ENCODE data around the gene G6PD. TPM values are rescaled to one million over a fixed set of nuclear protein-coding genes. Genes with fewer than 3 reads are reported as not detected.

The G6PD gene
- total and polyA plus RNA-seq, 2 of the 4 experiments (the other 2 are of a cell fraction) = 77.1 to 213 TPM

- no peak overlapping the region for H2BK15ac ChIP-seq (ENCODE audit: low read depth, low read length)
- TF ChIP-seq RAD21 (IDR thresholded peaks at IDR 0.05; ENCODE audit: low read length) = no peak
- TF ChIP-seq CEBPB (IDR thresholded peaks at IDR 0.05; ENCODE audit: low read depth, low read length) = no peak
- no peak for TF ChIP-seq SMC3 (IDR thresholded peaks at IDR 0.05; ENCODE audit: low read depth, low read length)
- no peak for TF ChIP-seq FOS (IDR thresholded peaks at IDR 0.05; ENCODE audit: low read depth, low read length)
- TF ChIP-seq RCOR1 (IDR thresholded peaks at IDR 0.05; ENCODE audit: insufficient replicate concordance, low read length) = no peak
- TF ChIP-seq NFE2L2 (IDR thresholded peaks at IDR 0.05; ENCODE audit: low read depth, low read length) = no peak
- no peak for TF ChIP-seq ELK1 (IDR thresholded peaks at IDR 0.05; ENCODE audit: borderline replicate concordance, low read depth, low read length)
- TF ChIP-seq BHLHE40 (IDR thresholded peaks at IDR 0.05; ENCODE audit: low read depth, low read length) = no peak
- no peak for TF ChIP-seq MAZ (IDR thresholded peaks at IDR 0.05; ENCODE audit: borderline replicate concordance, low read depth, low read length)
- TF ChIP-seq USF2 (IDR thresholded peaks at IDR 0.05; ENCODE audit: low read depth, low read length) = no peak
- no peak for TF ChIP-seq MXI1 (IDR thresholded peaks at IDR 0.05; ENCODE audit: borderline replicate concordance, low read depth, low read length)
- intact Hi-C loops (cut with micrococcal nuclease) (no loop called here), in situ Hi-C loops (cut with MboI; ENCODE audit: low sequenced_read_pairs) (no loop called here), dilution Hi-C loops (cut with HindIII; ENCODE audit: low sequenced_read_pairs, unreplicated experiment) (no loop called here)
- DNase-seq (no peak), ATAC-seq (ENCODE audit: low read depth) (no peak)
- H2BK120ac ChIP-seq (ENCODE audit: low read depth, low read length) = no peak overlapping the region
- H2AK5ac ChIP-seq (ENCODE audit: low read depth, low read length) = no peak overlapping the region; the same call in 1 of the 2 replicates
- H2AFZ ChIP-seq (replicated peaks; ENCODE audit: low read length, poor library complexity) = no peak overlapping the region
- H2AK9ac ChIP-seq (replicated peaks; ENCODE audit: low read depth, low read length, poor library complexity) = no peak overlapping the region
- H2BK20ac ChIP-seq (ENCODE audit: low read depth, low read length) = no peak overlapping the region
- WGBS, 2 experiments (ENCODE audit: extremely low coverage in 2 of 2, insufficient read length in 1 of 2) = 90% methylated on average over 7 of the region's 20 CpGs; no CpG with 5 or more reads in 1 of the 2 experiments
- no peak overlapping the region for H3K14ac ChIP-seq (replicated peaks; ENCODE audit: low read depth, low read length)
- H4K20me1 ChIP-seq (ENCODE audit: insufficient read depth, low read length) = peaks cover 4% of the 10 kb centered on the region; the same call in 1 of the 2 replicates
- H3K9me3 ChIP-seq (ENCODE audit: control insufficient read depth, insufficient read depth, low read length) = no peaks in the 10 kb centered on the region
- no peak overlapping the region for H3K4ac ChIP-seq (ENCODE audit: low read depth, low read length)
- H2BK5ac ChIP-seq (ENCODE audit: low read depth, low read length, poor library complexity, severe bottlenecking) = no peak overlapping the region
- H3K27ac ChIP-seq (ENCODE audit: insufficient read depth, low read length) = no peak overlapping the region
- no peak overlapping the region for H3K18ac ChIP-seq (ENCODE audit: low read depth, low read length)
- H3K9me1 ChIP-seq (ENCODE audit: insufficient read depth, low read length) = peaks cover 8% of the 10 kb centered on the region; the same call in 1 of the 2 replicates
- H4K8ac ChIP-seq (ENCODE audit: low read depth in 2 of 2, low read length in 2 of 2) = no peak overlapping the region
- BruUV-seq (replicated peaks) = no TSS peak
- H4K5ac ChIP-seq (ENCODE audit: low read depth, low read length) = no peak overlapping the region
- POLR2A ChIA-PET (ENCODE audit: unreplicated experiment) = interaction anchor here (0.5 kb wide), 1 partner anchor 25 kb away, joined by 5 read pairs; no protein-coding TSS in a partner anchor
- no peak overlapping the region for H3K4me3 ChIP-seq (ENCODE audit: insufficient read depth, low read depth, low read length)
- peaks cover 4% of the 10 kb centered on the region; the same call in 1 of the 2 replicates for H3K4me1 ChIP-seq (ENCODE audit: control insufficient read depth, insufficient read depth, low read length)
- H3K79me1 ChIP-seq (ENCODE audit: low read depth in 1 of 2, low read length in 2 of 2) = peaks cover 3 to 38% of the 10 kb centered on the region in 2 experiments; a peak in 3 of 4 replicates
- H4K91ac ChIP-seq (ENCODE audit: insufficient read depth, low read depth, low read length) = no peak overlapping the region
- H3K36me3 ChIP-seq (ENCODE audit: control insufficient read depth, insufficient read depth, low read length) = peaks cover 16% of the 10 kb centered on the region; the same call in 1 of the 2 replicates
- H3K27me3 ChIP-seq (ENCODE audit: control insufficient read depth, insufficient read depth, low read length) = no peaks in the 10 kb centered on the region
- no peak overlapping the region for H3K23ac ChIP-seq (ENCODE audit: low read depth, low read length)
- H3K9ac ChIP-seq (ENCODE audit: low read depth, low read length) = no peak overlapping the region
- no peak overlapping the region for H3K56ac ChIP-seq (ENCODE audit: extremely low read depth, insufficient read depth, low read length)
- CTCF ChIA-PET = no interaction called here
- no peak overlapping the region for H3K4me2 ChIP-seq (ENCODE audit: low read depth, low read length)
These were observed 58.1 kb downstream of the G6PD start for GRCh38 chrX:154488336-154489075.
